HG03565 (cell line): Measurements from ENCODE around the gene USP22.

ENCODE experiments used
- ATAC-seq: cut with Tn5 transposase; IDR thresholded peaks from one replicate; pipeline ENCODE4 v1.9.1; 2021; ENCODE audit warnings: mild to moderate bottlenecking, moderate library complexity; ENCODE audit not compliant: unreplicated experiment

The USP22 gene

GRCh38 chr17:21002309-21003006 is 40.4 kb downstream of the USP22 start:
- no peak for ATAC-seq

DNA sequence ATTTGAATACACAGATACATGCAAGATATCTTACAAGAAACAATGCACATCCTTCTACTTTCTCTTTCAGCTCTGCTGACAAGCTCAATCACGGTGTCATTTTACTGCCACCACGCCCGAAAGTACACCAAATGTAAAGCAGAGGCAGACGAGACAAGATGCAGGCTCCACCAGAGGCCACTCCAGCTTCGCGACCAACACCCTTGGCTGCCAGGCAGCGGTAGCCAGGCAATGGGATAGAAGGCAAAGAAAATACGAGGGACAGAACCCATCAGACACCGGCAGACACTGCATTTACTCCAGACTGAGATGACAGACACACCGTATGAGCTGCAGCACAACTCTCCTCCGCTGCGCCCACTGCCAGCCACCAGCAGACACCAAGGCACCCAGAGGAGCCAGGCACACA is 41.0 kb downstream of the USP22 start:
- no peak for ATAC-seq

DNA sequence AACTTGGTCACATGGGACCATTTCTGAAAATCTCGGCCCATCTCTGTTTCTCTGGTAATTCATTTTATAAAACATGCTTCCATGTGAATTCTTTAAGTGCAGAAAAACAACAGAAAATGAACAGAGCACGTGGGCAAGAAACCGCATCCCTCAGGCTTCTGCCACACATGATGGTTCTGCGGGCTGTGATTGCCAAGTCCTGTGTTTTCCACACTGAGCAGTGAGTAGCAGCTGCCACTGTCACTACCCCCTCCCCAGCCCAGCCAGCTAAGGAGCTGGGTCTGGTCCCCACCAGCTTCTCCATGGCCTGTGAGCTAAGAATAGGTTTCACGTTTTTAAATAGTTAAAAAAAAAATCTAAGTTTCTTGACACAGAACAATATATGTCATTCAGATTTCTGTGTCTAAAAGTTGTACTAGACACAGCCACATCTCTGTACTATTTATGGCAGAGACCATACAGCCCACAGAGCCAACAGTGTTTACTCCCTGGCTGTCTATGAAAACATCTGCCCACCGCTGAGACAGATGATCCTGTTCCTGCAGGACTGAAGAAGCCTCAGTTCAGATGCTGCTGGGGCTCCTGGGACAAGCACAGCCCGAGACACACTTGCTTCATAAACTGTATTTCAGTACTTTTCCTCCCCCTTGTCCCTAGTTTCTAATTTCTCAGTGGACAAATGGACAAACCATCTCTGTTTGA is 41.5 kb downstream of the USP22 start:
- ATAC-seq = no peak

GRCh38 chr17:20999841-21000532 is 42.8 kb downstream of the USP22 start:
- ATAC-seq = no peak

DNA sequence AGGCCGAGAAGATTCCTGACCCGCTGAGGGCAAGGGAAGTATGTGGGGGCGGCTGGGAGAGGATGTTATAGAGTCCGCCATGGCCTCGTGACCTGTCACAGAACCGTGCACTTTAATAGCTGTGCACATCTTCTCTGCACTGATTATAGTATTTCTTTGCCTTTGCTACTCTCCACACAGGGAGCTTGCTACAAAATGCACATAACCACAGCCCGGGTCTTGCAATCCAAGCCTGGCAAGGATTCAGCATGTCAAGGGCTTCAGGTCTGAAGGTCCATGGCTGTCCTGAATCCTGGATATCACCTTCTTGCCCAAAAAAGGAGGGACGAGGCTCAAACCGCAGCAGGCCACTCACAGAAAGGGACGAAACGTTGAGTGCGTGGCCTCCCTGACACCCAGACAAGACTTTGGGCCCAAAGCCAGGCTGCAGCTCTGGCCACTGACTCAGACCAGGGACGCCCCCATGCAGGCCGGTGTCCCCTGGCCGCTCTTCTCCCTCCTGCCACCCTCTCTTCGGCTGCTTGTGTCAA is 43.7 kb downstream of the USP22 start:
- ATAC-seq = no peak

DNA sequence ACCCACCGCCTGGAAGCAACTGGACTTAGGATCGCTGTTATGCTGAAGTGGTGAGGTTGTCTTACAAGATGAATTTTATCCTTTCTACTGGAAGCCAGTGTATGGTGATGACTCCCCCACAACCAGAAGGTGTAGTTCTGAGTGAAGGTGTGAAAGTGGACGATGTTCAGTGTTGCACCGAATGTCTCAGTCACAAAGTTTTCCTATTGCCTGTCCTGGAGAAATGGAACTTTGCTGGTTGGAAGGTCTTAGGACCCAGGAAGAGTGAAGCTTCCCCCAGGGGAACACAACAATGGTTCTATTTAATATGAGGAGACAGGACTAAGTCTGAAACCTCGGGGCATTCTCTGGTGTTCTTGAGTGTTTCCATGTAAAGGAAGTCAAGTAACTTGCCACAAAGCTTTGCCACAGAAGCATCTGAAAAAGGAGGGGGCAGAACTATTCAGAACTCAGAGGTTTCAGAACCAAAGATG is 44.2 kb downstream of the USP22 start:
- no peak for ATAC-seq

DNA sequence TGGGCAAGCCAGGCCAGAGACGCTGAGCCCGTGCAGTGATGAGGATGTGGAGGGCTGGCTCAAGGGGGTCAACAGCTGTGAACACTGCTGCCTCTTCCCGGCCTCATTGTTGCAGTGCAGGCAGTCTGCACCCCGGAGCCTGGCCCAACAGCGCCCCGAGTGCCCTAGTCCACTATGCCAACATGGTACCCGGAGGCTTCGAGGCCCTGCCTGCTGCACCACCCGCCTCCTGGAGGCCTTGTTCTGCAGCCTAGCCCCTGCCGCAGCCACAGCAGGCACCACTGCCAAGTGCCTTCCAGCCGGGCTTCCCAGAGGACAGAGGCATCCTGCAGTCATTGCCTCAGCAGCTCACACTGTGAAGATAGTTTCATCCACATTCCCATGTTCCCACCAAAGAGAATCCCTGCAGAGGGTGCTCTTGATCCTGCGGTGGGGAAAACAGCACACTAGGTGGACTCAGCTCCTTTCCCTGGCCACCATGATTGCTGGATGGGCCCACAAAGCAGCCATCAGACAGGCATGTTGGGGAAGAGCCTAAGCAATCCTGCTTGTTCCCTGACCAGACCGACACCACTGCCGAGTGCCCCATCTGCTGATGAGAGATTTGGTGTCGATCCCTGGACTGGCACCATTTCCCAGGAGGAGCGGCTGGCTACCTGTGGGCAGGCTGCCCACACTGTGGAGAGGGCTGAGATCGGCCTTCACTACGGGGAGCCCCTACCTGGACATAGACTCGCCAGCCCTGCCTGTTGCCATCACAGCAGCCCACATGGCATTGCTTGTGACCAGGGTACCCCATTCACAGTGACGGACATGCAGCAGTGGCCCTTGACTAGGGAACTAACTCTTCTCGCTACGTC is 44.9 kb downstream of the USP22 start:
- no peak for ATAC-seq

- no peak for ATAC-seq
Observed at GRCh38 chr17:20996724-20997615, 45.8 kb downstream of the USP22 start.

DNA sequence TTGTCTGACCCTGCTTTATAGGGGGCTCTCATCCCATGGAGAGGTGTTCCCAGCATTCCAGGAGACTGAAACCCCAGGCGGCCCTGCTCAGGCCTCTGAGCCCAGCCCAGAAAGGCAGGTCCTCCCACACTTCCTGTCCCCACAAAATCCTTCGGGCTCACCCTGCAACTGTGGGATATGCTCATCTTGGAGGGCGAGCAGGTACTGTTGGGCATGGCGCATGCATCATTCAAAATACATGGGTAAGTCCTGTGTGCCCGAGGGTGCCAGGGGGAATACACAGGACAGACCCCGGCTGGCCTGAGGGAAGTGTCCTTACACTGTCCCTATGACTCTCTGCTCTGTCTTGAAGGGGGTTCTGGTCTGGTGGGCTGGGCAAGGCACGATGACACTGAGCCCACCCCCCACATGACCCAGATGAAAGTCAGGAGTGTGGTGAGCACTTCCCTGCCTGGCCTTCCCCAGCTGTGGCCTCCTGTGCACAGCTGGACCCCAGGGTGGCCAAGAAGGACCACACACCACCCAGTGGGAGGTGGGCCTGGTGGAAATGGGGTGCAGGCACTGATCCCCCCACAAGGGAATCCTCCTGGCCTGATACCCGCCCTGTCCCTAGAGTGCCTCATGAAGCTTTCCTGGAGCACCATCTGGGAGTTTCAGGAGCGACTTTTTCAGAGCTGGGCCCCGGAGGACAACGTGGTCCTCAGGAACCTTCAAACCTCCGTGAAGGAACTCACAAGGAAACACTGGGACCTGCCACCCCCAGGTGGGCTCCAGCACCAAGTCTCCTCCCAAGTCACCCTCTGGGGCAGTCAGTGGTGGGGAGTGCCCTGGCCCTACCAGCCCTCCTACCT is 46.7 kb downstream of the USP22 start:
- no peak for ATAC-seq

GRCh38 chr17:20995164-20995872 is 47.5 kb downstream of the USP22 start:
- no peak for ATAC-seq

DNA sequence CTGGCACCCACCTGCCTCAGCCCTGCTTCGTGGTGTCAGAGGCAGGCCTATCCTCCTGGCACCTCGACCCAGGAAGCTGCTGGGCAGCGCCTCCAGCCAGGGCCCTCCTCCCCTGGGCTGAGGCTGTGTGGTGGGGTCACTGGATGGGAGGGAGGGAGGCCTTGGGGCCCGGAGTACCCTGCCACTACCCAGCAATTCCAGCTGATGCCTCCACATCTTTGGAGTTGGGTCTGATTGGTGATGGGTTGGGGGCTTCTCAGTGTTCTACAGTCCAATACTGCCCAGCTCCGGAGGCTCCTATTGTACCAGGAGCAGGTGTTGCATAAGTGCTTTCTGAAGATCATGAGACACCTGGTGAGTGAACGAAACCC is 48.0 kb downstream of the USP22 start:
- no peak for ATAC-seq

DNA sequence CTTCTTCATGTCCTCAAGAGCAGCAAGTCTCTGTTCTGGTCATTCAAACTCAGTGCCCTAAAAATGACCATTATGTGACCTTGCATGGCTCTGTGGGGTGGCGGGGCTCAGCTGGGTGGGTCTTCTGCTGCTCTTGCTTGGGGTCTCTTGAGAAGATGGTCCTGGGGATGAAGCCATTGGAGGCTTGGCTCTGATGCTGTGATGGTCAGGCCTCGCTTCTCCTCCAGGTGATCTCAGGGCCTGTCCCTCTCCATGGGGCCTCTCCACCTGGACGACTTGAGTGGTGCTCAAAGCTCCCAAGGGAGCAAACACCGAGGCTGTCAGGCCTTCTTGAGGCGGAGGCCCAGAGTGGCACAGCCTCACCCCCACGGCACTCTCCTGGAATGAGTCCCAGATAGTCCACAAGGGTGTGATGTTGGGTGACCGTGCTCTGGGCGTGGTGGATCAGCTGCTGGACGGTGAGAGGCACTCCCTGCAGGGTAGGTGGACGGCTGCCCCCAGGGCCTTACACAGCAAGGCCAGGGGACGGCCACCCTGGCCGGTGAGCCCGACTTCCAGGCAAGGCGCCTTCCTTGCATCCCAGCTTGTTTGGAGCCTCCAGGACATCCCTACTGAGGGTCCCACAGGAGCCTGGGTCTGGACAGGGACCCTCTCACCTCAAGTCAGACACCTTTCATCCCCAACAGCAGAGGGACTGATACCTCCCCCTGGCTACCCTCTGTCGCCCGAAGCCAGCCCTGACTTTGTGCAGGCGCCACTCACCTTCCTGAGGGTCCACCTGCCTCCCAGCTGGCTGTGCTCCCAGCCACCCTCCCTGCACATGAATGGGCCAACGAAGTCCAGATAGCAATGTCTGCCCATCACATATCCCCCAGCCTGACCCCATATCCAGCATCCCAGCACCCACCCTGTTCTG is 48.7 kb downstream of the USP22 start:
- no peak for ATAC-seq

DNA sequence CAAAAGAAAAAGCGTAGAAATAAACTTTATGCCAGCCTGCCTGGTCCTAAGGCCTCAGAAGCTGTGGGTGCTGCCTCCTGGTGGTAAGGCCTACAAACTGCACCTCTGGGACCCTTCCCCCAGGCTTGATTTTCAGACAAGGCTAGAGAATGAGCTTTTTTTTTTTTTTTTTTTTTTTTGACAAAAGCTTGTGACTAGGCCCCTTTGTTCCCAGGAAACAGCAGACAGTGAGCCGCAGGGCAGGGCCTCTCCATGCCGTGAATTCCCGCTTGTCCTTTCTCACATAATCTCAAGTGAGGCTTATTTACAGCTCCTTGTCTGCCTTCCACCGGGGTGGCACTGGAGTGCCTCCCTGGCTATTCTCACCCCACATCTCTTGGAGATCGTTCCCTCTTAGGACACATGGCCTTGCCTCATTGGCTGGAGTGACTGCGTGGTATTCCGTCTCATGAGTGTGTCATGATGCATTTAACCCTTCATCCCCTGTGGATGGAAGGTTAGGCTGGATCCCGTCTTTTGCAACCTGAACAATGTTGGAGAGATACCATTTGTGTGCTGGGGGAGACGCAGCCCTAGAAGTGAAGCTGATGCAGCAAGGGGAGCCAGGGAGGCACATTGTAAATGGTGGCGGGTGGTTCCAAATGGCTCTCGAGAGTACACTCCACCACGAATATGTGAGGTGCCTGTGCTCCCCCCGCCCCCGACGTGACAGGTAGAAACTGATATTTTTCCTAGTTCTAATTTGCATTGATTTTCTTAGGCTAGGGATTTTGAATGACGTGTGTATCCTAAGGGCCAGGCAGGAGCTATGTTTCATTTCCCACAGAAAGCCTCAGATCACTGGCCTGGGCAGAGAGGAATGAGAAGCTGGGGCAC is 49.6 kb downstream of the USP22 start:
- ATAC-seq = no peak

GRCh38 chr17:20992416-20992815 is 50.4 kb downstream of the USP22 start:
- no peak for ATAC-seq

DNA sequence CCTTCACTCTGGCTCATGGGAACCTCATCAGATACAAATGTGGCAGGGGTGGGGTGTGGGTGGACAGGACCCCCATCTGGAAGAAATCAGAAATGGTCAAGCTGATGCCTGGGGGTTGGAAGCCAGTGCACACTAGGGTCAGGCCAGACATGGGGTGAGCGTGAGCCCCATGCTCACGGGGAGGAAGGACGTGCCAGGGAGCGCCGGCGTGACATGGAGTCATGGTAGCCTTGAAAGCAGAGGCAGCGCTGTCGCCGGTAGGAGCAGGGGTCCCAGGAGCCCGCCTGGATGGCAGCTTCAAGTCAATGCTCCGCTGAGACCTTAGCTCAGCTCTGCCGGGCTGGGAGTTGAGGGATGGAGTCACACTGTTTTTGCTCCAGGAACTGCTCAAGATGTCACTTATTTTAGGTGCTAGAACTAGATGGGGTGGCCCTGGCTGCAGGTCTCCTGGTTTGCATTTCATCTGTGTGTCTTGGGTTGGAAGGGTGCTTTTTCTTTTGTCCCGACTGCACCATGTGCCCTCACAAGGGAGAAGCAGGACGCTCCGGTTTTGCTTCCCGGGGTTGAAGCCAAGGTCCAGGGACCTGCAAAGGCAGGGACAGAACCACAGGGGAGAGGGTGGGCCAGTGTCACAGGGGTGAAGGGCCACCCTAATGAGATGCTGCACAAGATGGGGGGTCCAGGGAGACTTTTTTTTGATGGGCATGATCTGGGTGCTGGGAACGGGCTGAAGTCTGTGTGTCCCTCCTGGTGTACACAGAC is 51.4 kb downstream of the USP22 start:
- no peak for ATAC-seq
